SK-N-MC (cell line): ENCODE results near the gene CIZ1.

ENCODE experiments used
- EZH2 ChIP-seq: fragments of 200-600 bp; sonication (generic); IDR thresholded peaks from one replicate; pipeline ENCODE4 v1.6.1; 2017; ENCODE audit warnings: antibody characterized with exemption
- FOXP2 ChIP-seq: optimal IDR thresholded peaks from 2 replicates; pipeline ENCODE3; 2011; ENCODE audit warnings: mild to moderate bottlenecking, moderate library complexity; ENCODE audit not compliant: insufficient read depth; ENCODE audit errors: extremely low read length, control extremely low read depth
- POLR2AphosphoS5 ChIP-seq: IDR thresholded peaks from 2 replicates; pipeline ENCODE4 v1.6.1; 2012; ENCODE audit warnings: mild to moderate bottlenecking, low read depth, low read length, borderline replicate concordance

GRCh38 chr9:128180001-128180400, 11.4 kb downstream of the CIZ1 start:
- no peak for TF ChIP-seq POLR2AphosphoS5
- no peak for TF ChIP-seq EZH2
- no peak for TF ChIP-seq FOXP2
